ENCODE data around the gene FGF18.

GRCh38 chr5:171412186-171412585, 7.3 kb upstream of the FGF18 start:
- no peak for TF ChIP-seq EZH2 (IDR thresholded peaks at IDR 0.05; ENCODE audit: insufficient read depth, low read length)
- TF ChIP-seq CTCF (IDR thresholded peaks at IDR 0.05; ENCODE audit: insufficient read depth, low read depth, low read length), result no peak
